HepG2 (cell line): Measurements from ENCODE around the gene BCKDHA. TPM values are rescaled to one million over a fixed set of nuclear protein-coding genes. Genes with fewer than 3 reads are reported as not detected.

Source experiments
- ARNTL ChIP-seq: sonication (generic); formaldehyde crosslinking; IDR thresholded peaks from 2 replicates; pipeline ENCODE4 v1.4.0; 2020; ENCODE audit warnings: mild to moderate bottlenecking, missing genetic modification reagents
- BCL6 ChIP-seq: IDR thresholded peaks from 2 replicates; pipeline ENCODE4 v1.6.1; 2016; ENCODE audit warnings: missing genetic modification reagents, missing compliant biosample characterization
- EED ChIP-seq: sonication (generic); formaldehyde crosslinking; IDR thresholded peaks from 2 replicates; pipeline ENCODE4 v1.5.0; 2020; ENCODE audit warnings: mild to moderate bottlenecking, missing genetic modification reagents
- MTA3 ChIP-seq: sonication (generic); formaldehyde crosslinking; IDR thresholded peaks from 2 replicates; pipeline ENCODE4 v1.4.0; 2020; ENCODE audit warnings: missing genetic modification reagents
- ZBTB3 ChIP-seq: sonication (generic); formaldehyde crosslinking; IDR thresholded peaks from 2 replicates; pipeline ENCODE4 v1.4.0; 2020; ENCODE audit warnings: low read depth, mild to moderate bottlenecking, moderate library complexity, missing genetic modification reagents, borderline replicate concordance
- ZFP36L1 ChIP-seq: sonication (generic); formaldehyde crosslinking; IDR thresholded peaks from 2 replicates; pipeline ENCODE4 v1.8.0; 2022; ENCODE audit warnings: mild to moderate bottlenecking, missing genetic modification reagents, moderate library complexity
- ZKSCAN1 ChIP-seq: fragments of 150-350 bp; IDR thresholded peaks from 2 replicates; pipeline ENCODE4 v1.6.1; 2014; ENCODE audit warnings: low read length
- polyA plus RNA-seq, 8 experiments: library from polyadenylated mRNA; depleted of rRNA in 3 of 8; stranded (reverse) in 7 of 8; unstranded in 1 of 8; fragments of >200 nt; fragmentation: Illumina TruSeq in 4 of 8; extraction: Trizol in 4 of 8; gene quantifications; 2 replicates each; pipeline versions ENCODE4 v1.2.1 to v1.2.3, GENCODE V29; 2011 to 2016; ENCODE audit warnings: low read depth in 4 of 8, missing spikeins in 1 of 8, mixed read lengths in 1 of 8; ENCODE audit not compliant: insufficient read depth in 1 of 8
- total RNA-seq, 5 experiments: library from RNA; depleted of rRNA; stranded (reverse); fragments of >200 nt; fragmentation: Illumina TruSeq; extraction: Trizol; gene quantifications; 2 replicates each; pipeline ENCODE4 v1.2.3, GENCODE V29; 2016; ENCODE audit warnings: low read depth in 1 of 5
- TF ChIP-seq, protein P1 (sequence below): sonication (generic); formaldehyde crosslinking; IDR thresholded peaks from 2 replicates; pipeline ENCODE4 v1.5.0; 2020; ENCODE audit warnings: mild to moderate bottlenecking, missing genetic modification reagents, borderline replicate concordance
- TF ChIP-seq, protein P2 (sequence below): sonication (generic); formaldehyde crosslinking; IDR thresholded peaks from 2 replicates; pipeline ENCODE4 v1.4.0; 2020; ENCODE audit warnings: missing genetic modification reagents
- TF ChIP-seq, protein P3 (sequence below): sonication (generic); formaldehyde crosslinking; IDR thresholded peaks from 2 replicates; pipeline ENCODE4 v1.4.0; 2020; ENCODE audit warnings: missing genetic modification reagents, borderline replicate concordance
- TF ChIP-seq, protein P4 (sequence below): sonication (generic); formaldehyde crosslinking; IDR thresholded peaks from 2 replicates; pipeline ENCODE4 v1.8.0; 2022; ENCODE audit warnings: low read depth, missing genetic modification reagents
- TF ChIP-seq, protein P5 (sequence below): IDR thresholded peaks from 2 replicates; pipeline ENCODE4 v1.6.1; 2016; ENCODE audit warnings: missing compliant biosample characterization, missing genetic modification reagents, borderline replicate concordance

Gene BCKDHA
- total and polyA plus RNA-seq, 2 of the 13 experiments (the other 11 are each of a cell fraction or from before 2014, with no cell fraction given) = 11.8 to 31.5 TPM

DNA sequence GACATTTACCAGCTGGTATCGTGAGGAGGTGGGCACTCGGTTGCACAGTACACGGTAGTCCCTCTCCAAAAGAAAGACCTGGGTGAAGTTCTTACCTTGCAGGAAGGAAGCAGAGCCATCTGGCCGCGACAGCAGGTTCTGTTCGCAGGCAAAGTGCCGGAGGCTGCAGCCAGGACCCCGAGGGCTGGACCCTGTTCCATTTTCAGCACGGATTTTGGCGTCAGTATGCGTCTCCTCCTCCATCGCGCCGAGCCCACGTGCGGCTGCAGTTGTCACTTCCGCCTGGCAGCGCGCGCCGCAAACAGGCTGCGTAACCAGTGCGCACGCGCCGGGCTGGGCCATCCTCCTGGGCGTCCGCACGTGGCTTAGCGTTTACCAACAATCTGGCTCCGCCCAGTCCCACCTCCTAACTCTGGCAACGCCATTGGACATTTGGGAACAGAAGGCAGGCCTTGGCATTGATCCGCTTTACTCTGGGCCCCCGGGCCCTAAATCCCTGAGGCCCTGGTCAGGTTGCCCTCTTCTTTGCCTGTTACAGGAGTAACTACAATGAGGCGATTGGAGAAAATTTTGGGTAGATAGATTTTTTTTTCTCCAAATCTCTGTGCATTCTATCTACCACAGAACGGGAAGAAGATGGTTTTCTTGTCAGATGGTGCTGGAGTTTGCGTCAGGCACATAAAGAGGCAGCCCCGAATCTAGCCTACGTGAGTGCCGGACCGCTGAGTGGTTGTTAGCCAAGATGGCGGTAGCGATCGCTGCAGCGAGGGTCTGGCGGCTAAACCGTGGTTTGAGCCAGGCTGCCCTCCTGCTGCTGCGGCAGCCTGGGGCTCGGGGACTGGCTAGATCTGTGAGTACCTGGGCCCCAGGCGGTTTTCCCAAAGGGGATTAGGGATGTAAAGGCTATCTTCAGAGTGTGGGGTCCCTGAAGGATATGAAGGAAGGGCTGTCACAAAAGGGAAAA is at the start of gene BCKDHA, which contains the start of gene EXOSC5 (continued):
- TF ChIP-seq, protein P1, sequence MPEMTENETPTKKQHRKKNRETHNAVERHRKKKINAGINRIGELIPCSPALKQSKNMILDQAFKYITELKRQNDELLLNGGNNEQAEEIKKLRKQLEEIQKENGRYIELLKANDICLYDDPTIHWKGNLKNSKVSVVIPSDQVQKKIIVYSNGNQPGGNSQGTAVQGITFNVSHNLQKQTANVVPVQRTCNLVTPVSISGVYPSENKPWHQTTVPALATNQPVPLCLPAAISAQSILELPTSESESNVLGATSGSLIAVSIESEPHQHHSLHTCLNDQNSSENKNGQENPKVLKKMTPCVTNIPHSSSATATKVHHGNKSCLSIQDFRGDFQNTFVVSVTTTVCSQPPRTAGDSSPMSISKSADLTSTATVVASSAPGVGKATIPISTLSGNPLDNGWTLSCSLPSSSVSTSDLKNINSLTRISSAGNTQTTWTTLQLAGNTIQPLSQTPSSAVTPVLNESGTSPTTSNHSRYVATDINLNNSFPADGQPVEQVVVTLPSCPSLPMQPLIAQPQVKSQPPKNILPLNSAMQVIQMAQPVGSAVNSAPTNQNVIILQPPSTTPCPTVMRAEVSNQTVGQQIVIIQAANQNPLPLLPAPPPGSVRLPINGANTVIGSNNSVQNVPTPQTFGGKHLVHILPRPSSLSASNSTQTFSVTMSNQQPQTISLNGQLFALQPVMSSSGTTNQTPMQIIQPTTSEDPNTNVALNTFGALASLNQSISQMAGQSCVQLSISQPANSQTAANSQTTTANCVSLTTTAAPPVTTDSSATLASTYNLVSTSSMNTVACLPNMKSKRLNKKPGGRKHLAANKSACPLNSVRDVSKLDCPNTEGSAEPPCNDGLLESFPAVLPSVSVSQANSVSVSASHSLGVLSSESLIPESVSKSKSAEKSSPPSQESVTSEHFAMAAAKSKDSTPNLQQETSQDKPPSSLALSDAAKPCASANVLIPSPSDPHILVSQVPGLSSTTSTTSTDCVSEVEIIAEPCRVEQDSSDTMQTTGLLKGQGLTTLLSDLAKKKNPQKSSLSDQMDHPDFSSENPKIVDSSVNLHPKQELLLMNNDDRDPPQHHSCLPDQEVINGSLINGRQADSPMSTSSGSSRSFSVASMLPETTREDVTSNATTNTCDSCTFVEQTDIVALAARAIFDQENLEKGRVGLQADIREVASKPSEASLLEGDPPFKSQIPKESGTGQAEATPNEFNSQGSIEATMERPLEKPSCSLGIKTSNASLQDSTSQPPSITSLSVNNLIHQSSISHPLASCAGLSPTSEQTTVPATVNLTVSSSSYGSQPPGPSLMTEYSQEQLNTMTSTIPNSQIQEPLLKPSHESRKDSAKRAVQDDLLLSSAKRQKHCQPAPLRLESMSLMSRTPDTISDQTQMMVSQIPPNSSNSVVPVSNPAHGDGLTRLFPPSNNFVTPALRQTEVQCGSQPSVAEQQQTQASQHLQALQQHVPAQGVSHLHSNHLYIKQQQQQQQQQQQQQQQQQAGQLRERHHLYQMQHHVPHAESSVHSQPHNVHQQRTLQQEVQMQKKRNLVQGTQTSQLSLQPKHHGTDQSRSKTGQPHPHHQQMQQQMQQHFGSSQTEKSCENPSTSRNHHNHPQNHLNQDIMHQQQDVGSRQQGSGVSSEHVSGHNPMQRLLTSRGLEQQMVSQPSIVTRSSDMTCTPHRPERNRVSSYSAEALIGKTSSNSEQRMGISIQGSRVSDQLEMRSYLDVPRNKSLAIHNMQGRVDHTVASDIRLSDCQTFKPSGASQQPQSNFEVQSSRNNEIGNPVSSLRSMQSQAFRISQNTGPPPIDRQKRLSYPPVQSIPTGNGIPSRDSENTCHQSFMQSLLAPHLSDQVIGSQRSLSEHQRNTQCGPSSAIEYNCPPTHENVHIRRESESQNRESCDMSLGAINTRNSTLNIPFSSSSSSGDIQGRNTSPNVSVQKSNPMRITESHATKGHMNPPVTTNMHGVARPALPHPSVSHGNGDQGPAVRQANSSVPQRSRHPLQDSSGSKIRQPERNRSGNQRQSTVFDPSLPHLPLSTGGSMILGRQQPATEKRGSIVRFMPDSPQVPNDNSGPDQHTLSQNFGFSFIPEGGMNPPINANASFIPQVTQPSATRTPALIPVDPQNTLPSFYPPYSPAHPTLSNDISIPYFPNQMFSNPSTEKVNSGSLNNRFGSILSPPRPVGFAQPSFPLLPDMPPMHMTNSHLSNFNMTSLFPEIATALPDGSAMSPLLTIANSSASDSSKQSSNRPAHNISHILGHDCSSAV = no peak; the same call in 1 of the 2 replicates
- TF ChIP-seq, protein P2, sequence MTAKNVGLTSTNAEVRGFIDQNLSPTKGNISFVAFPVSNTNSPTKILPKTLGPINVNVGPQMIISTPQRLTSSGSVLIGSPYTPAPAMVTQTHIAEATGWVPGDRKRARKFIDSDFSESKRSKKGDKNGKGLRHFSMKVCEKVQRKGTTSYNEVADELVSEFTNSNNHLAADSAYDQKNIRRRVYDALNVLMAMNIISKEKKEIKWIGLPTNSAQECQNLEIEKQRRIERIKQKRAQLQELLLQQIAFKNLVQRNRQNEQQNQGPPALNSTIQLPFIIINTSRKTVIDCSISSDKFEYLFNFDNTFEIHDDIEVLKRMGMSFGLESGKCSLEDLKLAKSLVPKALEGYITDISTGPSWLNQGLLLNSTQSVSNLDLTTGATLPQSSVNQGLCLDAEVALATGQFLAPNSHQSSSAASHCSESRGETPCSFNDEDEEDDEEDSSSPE (CRISPR knock-in tag) = peak; percentile 94
- TF ChIP-seq ZFP36L1 (CRISPR knock-in tag) (peak; percentile 49; the same call in 1 of the 2 replicates), EED (CRISPR knock-in tag) (no peak; the same call in 1 of the 2 replicates), ZBTB3 (no peak), ARNTL (CRISPR knock-in tag) (peak; percentile 94), BCL6 (no peak; the same call in 1 of the 2 replicates), ZKSCAN1 (no peak), MTA3 (CRISPR knock-in tag) (no peak)
- TF ChIP-seq, protein P3, sequence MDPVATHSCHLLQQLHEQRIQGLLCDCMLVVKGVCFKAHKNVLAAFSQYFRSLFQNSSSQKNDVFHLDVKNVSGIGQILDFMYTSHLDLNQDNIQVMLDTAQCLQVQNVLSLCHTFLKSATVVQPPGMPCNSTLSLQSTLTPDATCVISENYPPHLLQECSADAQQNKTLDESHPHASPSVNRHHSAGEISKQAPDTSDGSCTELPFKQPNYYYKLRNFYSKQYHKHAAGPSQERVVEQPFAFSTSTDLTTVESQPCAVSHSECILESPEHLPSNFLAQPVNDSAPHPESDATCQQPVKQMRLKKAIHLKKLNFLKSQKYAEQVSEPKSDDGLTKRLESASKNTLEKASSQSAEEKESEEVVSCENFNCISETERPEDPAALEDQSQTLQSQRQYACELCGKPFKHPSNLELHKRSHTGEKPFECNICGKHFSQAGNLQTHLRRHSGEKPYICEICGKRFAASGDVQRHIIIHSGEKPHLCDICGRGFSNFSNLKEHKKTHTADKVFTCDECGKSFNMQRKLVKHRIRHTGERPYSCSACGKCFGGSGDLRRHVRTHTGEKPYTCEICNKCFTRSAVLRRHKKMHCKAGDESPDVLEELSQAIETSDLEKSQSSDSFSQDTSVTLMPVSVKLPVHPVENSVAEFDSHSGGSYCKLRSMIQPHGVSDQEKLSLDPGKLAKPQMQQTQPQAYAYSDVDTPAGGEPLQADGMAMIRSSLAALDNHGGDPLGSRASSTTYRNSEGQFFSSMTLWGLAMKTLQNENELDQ = no peak
- TF ChIP-seq, protein P4, sequence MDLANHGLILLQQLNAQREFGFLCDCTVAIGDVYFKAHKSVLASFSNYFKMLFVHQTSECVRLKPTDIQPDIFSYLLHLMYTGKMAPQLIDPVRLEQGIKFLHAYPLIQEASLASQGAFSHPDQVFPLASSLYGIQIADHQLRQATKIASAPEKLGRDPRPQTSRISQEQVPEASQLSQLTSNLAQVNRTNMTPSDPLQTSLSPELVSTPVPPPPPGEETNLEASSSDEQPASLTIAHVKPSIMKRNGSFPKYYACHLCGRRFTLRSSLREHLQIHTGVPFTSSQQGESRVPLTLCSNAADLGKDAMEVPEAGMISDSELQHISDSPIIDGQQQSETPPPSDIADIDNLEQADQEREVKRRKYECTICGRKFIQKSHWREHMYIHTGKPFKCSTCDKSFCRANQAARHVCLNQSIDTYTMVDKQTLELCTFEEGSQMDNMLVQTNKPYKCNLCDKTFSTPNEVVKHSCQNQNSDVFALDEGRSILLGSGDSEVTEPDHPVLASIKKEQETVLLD (CRISPR knock-in tag) = no peak
- TF ChIP-seq, protein P5, sequence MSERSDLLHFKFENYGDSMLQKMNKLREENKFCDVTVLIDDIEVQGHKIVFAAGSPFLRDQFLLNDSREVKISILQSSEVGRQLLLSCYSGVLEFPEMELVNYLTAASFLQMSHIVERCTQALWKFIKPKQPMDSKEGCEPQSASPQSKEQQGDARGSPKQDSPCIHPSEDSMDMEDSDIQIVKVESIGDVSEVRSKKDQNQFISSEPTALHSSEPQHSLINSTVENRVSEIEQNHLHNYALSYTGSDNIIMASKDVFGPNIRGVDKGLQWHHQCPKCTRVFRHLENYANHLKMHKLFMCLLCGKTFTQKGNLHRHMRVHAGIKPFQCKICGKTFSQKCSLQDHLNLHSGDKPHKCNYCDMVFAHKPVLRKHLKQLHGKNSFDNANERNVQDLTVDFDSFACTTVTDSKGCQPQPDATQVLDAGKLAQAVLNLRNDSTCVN (CRISPR knock-in tag) = no peak
